ENCODE measurements around the gene ZNF177.
"Not testable (repeated sequence)": the region's sequence is repeated elsewhere in the genome, so short reads cannot be mapped to it uniquely, and the experiment has no call there.

Gene ZNF177

DNA sequence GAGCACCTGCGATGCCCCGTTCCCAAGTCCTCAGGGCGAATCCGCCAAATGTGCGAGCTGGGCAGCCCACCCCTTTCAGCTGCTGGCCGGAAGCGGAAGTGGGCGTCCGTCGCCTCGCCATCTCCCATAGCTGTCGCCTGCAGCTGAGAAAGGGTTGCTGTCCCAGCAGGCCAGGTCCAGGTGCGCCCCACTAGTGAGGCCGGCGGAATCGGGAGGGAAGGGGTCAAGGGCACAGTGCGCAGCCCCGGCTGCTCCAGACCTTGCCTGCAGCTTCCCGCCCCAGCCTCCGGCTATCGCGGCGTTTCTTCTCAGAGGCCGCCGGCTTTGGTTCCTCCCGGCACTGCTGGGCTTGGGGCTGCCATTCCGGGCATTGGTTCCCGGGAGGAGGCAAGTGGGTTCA lies at the start of gene ZNF177:
TSS of gene ZNF177 (plus strand) at position 109 of the 400 bp plus-strand sequence. CDS start 15,299 bp downstream, outside the sequence.
- no peak for DNase-seq (ENCODE audit: low read depth)

DNA sequence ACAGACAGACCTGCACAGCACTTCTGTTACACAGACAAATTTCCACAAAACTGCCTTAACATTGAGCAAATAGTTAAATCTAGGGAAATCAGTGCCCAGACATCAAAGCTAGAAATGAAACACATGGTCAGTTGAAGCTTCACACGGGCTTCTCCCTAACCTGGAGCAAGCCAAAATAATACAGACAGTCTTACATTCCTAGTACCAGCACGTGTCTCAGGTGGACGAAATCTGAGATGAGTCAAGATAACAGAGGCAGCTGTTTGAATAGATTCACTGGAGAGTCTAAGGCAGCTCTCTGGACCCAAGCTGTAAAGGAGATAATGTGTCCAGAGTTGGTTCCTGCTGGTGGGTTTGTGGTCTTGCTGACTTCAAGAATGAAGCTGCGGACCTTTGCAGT lies 49.1 kb upstream of the ZNF177 start:
- DNase-seq (ENCODE audit: low read depth), result no peak

DNA sequence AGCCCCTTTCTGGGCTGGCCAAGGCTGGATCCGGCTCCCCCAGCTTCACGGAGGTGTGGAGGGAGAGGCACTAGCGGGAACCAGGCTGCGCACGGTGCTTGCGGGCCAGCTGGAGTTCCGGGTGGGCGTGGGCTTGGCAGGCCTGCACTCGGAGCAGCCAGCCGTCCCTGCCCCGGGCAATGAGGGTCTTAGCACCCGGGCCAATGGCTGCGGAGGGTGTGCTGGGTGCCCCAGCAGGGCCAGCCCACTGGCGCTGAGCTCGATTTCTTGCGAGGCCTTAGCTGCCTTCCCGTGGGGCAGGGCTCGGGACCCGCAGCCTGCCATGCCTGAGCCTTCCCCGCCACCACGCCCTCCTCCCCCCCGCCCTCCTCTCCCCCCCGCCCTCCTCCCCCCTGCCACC lies 41.5 kb upstream of the ZNF177 start:
- no peak for DNase-seq (ENCODE audit: low read depth)

DNA sequence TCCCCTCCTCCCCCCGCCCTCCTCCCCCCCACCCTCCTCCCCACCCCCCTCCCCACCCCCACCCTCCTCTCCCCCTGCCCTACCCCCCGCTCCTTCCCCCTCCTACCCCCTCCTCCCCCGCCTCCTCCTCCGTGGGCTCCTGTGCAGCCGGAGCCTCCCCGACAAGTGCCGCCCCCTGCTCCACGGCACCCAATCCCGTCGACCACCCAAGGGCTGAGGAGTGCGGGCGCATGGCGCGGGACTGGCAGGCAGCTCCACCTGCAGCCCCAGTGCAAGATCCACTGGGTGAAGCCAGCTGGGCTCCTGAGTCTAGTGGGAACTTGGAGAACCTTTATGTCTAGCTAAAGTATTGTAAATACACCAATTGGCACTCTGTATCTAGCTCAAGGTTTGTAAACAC lies 41.1 kb upstream of the ZNF177 start:
- not testable (repeated sequence) for DNase-seq (ENCODE audit: low read depth)

DNA sequence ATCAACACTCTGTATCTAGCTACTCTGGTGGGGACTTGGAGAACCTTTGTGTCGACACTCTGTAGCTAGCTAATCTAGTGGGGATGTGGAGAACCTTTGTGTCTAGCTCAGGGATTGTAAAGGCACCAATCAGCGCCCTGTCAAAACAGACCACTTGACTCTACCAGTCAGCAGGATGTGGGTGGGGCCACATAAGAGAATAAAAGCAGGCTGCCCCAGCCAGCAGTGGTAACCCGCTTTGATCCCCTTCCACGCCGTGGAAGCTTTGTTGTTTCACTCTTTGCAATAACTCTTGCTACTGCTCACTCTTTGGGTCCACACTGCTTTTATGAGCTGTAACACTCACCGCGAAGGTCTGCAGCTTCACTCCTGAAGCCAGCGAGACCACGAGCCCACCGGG lies 40.6 kb upstream of the ZNF177 start:
- not testable (repeated sequence) for DNase-seq (ENCODE audit: low read depth)

DNA sequence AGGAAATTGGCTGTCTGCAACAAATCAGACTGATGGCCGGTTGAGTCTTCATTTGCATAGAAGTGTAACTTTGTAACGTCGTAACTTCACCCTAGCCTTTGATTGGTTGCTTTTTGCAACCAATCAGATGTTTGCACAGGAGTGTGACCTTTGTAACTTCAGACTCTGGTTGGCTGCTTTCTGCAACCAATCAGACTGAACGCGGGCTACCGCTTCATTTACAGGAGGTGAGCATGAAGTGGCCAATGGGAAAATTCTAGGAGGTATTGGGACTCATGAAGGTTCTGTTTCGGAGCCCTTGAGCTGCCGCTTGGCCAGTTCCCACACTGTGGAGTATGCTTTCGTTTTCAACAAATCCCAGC lies 39.3 kb upstream of the ZNF177 start:
- no peak for DNase-seq (ENCODE audit: low read depth)

DNA sequence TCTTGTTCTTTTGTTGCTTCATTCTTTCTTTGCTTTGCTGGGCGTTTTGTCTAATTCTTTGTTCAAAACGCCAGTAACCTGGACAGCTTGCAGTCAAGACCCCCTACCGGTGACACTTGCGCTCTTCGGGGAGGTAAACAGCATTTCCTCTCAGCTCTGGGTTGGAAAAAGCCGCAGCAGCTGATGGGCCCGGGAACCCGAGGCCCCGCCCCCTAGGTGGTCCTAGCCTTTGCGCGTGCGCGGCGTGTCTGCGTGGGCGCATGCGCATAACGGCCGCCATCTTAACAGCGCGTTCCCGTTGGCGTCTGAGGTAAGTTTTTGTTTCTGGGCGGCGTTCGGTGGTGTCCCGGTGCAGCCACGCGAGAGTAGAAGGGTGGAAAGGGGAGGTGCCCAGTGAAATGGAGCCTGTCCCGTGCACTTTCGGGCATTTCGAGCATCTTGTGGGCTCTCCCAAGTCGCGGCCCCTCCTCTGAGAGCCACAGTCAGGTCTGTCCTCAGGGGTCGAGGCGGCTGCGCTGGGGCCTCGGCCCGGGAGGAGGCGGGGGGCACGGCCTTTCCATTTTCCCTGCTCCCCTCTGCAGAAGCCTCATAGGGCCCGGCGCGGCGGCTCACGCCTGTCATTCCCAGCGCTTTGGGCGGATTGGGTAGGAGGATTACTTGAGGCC lies 38.8 kb upstream of the ZNF177 start, which contains the start of gene ZNF559:
TSS of gene ZNF559 (plus strand) at position 261 of the 665 bp plus-strand sequence. CDS start 14,371 bp downstream, outside the sequence.
- DNase-seq (ENCODE audit: low read depth), result peak; percentile 88

DNA sequence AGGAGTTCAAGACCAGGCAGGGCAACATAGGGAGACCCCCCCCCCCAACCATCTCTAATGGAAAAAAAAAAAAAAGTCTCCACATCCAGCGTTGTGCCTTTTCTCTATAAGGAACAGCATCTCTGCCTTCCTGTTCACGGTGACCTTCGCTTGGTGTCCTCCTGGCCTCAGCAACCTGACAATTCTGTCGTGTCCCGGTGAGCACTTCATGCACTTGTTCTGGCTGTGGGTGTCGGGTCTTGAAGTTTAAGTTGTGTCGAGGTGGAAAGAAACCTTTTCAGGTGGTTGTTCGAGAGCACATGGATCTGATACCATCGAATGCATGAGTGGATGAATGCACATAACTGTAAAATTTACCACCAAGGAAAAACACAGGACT lies 38.2 kb upstream of the ZNF177 start:
- no peak for DNase-seq (ENCODE audit: low read depth)

DNA sequence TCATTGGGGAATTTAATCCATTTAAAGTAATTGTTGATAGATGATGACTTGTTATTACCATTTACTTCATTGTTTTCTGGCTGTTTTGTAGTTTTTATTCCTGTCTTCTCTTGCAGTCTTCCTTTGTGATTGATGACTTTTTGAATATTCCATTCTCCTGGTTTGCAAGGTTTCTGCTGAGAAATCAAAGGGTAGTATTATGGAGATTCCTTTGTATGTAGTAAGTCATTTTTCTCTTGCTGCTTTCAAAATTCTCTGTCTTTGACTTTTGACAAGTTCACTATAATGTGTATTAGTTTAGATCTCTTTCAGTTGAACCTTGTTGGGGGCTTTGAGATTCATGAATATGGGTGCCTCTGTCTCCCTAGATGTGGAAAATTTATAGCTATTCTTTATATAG lies 32.8 kb upstream of the ZNF177 start:
- DNase-seq (ENCODE audit: low read depth), result no peak

DNA sequence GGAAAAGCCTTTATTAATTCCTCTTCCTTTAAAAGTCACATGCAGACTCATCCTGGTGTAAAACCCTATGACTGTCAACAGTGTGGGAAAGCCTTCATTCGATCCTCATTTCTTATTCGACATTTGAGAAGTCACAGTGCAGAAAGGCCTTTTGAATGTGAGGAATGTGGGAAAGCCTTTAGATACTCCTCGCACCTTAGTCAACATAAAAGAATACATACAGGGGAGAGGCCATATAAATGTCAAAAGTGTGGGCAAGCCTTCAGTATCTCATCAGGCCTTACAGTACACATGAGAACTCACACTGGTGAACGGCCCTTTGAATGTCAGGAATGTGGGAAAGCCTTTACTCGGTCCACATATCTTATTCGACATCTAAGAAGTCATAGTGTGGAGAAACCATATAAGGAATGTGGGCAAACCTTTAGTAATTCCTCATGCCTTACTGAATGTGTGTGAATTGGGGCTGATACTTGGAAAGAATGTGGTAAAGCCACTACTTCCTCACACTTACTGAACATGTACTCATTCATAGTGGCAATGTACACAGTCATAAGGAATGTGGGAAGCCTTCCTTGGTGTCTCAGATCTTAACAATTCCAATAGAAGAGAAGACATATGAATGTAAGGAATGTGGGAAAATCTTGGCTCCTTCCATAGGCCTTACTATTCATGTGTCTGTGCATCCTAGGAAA lies 20.1 kb upstream of the ZNF177 start:
- no peak for DNase-seq (ENCODE audit: low read depth)

DNA sequence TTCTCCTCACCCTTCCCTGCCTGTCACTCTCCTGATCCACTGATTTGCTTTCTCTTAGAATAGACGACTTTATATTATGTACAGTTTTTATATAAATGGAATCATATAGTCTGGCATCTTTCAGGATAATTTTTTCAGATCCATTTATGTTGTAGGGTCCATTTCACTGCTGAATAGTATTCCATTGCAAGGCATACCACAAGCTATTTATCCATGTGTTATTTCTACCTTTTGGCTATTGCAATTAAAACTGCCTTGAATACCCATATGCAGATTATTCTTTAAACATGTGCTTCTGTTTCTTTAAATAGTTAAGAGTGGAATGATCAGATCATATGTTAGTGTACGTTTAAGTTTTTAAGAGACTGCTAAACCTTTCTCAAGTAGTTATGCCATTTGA lies 17.8 kb upstream of the ZNF177 start:
- no peak for DNase-seq (ENCODE audit: low read depth)

DNA sequence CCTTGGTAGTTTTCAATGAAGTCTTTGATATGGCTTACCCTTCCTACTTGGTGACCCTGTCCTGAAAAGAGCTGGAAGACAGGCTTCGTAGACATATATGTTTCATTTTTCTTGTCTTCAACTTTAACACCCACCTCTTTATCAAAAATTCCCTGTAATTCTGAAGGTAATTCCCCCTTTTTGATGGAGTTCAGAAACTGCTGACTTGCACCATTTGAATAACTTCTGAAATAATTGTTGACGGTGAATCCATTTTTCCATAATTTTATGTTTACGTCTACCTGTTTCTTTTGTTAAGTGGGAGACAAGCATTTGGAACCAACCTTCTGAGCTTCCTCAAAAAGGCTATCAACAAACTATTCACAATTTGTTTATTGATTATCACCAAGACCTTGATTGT lies 14.6 kb upstream of the ZNF177 start:
- DNase-seq (ENCODE audit: low read depth), result no peak

DNA sequence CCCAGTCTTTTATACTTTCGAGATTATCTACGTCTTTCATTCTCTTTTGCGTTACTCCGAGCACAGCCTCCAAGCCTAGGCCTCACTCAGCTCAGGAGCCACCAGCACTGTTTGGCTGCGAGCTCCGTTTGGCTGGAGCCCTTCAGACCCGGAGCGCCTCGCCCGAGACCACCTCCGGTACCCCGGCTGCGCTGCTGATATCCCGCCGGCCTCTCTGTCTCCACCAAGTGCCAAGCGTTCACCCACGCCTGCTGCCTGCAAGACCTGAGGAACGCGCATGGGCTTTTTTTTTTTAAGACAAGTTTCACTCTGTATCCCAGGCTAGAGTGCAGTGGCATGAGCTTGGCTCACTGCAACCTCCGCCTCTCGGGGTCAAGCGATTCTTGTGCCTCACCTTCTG lies 14.1 kb upstream of the ZNF177 start:
- no peak for DNase-seq (ENCODE audit: low read depth)

DNA sequence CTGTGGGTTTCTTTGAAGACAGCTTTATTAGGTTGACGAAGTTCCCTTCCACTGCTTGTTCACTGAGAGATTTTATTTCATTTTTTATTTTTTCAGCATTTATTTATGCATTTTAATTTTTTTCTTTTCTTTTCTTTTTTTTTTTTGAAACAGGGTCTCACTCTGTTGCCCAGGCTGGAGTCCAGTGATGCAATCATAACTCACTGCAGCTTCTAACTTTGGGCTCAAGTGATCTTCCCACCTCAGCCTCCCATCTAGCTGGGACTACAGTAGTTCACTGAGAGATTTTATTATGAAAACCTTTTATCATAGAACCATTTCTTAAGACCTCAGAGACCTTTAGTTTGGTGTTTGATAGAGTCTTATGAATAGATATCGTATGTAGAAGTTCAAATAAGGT lies 10.3 kb upstream of the ZNF177 start:
- DNase-seq (ENCODE audit: low read depth), result no peak

DNA sequence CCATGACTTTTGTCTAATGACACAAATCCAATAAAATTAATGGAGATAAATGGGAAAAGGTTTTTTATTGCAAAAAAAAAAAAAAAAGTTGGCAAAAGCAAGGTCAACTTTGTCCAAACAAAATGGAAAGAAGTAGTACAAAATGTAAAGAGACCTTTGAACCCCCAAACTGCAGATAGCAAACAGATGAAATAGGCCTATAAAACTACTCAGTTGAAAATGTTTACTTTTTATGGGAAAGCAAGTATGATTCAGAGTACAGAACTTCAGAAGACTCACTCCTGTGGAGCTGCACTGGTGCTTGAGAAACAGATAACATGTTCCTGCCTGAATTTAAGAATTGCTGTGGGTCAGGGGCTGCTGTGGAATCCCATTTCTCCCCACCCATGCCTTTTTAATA lies 9.8 kb upstream of the ZNF177 start:
- no peak for DNase-seq (ENCODE audit: low read depth)

DNA sequence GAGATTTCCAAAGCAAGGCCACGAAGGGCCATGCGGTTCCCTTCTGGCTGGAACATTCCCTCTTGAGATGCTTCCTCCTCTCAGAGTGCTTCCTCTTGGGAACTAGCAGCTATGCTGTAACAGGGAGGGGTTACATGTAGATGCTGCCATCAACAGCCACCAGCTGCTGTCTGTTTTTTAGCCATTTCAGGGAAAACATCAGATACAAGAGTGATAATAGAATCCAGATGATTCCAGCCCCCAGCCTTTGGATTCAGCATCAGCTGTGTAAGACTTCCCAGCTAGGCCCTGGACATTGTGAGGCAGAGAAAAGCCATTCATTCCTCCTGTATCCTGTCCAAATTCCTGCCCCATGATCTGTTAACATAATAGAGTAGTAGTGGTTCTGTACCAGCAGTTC lies 8.2 kb upstream of the ZNF177 start:
- DNase-seq (ENCODE audit: low read depth), result no peak

DNA sequence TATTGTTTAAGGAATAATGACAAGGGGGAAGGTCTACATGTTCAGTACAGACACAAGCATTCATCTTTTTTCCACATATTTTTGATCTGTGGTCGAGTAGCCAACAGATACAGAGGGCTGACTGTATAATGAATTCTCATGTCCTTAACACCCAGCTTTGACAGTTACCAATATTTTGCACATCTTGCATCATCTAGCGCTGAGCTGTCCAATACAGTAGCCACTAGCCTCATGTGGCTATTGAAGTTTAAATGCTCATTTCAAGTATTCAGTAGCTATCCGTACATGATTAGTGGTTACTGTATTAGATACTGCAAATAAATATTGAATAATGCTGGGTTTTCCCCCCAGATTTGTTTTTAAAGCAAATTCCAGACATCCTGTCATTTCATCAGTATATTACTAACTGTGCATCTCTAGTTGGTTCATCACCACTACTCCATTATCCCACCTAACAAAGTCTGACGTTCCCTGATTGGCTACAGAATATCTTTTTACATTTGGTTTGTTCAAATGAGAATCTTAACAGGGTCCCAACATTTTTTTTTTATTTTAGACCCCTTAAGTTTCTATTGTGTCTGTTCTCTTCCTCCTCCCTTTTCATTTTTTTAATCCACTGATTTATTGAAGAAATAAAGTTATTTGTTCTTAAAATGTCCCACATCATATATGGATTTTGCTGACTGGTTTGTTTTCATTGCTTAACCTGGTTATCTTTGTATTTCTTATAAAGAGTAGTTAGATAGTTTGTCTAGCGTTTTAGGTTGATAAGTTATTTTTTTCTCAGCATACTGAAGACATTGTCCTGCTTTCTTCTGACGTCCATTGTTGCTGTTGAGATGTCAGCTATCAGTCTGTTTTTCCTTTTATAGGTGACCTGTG lies 8.2 kb downstream of the ZNF177 start:
- no peak for DNase-seq (ENCODE audit: low read depth)

DNA sequence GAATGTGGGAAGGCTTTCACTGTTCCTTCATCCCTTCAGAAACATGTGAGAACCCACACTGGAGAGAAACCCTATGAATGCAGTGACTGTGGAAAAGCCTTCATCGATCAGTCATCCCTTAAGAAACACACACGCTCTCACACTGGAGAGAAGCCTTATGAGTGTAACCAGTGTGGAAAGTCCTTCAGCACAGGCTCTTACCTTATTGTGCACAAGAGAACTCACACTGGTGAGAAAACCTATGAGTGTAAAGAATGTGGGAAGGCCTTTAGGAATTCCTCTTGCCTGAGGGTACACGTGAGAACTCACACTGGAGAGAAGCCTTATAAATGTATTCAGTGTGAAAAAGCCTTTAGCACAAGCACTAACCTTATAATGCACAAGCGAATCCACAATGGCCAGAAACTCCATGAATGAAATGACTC lies 18.6 kb downstream of the ZNF177 start:
- DNase-seq (ENCODE audit: low read depth), result no peak

DNA sequence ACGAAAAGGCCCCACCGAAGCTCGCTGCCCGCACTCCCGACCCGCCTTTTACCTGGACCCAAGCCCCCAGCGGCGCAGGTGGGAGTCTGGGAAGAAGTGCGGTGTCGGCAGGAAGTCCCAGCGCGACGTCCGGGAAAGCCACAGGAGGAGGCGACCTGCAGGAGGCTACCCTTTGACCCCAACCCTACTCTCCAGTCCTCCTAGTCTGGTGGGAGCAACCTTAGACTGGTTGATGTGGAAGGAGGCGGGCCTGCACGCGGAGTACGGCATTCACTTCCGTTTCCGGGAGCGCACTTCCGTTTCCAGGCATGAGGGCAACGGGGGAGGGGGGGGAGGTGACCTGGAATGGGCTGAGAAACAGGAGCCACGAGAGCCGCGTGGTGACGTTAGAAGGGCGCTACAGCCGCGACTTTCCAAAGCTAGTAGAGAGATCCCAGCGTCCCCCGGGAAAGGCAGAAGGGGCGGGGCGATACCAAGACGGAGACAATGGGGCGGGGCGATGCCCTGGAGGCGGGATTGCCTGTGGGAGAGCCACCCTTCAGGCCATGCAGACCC lies 44.1 kb downstream of the ZNF177 start:
- no peak for DNase-seq (ENCODE audit: low read depth)

DNA sequence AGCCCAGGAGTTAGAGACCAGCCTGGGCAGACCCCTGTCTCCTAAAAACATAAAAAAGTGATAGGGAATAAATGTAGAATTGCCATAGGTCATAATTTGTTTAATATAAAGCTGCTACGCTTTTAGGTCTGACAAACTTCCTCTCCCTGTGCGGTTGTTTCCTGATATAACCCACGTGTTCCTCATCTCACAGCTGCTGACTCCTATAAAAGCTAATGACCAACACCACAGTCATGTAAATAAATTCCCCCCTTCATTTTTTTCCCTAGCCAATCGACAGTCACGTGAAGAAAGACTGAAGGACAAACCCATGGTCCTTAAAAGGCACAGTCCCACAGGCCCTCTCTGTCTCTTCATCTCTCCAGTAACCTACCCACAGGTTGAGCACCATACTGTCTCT lies 45.0 kb downstream of the ZNF177 start:
- DNase-seq (ENCODE audit: low read depth), result no peak

DNA sequence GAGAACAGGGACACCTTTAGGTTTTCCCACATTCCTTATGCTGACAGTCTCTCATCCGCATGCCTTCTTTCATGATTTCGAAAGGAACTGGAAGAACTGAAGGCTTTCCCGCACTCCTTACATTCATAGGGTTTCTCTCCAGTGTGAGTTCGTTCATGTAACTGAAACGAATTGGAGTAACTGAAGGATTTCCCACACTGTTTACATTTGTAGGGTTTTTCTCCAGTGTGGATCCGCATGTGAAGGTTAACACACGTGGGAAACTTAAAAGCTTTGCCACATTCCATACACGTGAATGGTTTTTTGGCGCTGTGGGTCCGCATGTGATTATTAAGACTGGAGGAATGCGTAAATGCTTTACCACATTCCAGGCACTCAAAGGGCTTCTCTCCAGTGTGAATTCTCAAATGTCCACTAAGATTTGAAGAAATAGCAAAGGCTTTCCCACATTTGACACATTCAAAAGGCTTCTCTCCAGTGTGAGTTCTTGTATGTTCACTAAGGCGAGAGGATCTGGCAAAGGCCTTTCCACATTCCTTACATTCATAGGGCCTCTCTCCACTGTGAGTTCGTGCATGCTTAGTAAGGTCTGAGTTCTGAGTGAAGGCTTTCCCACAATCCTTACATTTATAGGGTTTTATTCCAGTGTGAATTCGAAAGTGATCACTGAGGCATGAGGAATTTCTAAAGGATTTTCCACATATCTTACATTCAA lies 50.6 kb downstream of the ZNF177 start:
- DNase-seq (ENCODE audit: low read depth), result no peak

DNA sequence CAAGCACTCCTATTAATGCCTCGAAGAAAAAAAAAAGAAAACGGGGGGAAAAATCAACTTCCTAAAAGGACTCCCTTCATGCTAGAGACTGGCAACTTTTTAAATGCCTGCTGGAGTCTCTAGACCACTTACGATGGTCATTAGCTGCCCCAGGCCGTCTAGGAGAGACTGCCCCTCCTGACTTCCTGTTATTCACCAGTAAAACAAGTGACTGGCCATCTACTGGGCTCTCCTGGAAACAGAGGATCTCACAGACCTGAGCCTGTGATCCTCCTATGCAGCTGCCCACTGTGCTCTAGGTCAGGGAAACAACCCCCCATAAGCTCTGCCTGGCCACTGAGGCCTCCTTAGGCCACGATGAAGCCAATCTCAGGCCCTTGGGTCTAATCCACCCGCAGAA lies 65.1 kb downstream of the ZNF177 start:
- DNase-seq (ENCODE audit: low read depth), result no peak
